ENCODE measurements around the gene SH2D5.

The SH2D5 gene

DNA sequence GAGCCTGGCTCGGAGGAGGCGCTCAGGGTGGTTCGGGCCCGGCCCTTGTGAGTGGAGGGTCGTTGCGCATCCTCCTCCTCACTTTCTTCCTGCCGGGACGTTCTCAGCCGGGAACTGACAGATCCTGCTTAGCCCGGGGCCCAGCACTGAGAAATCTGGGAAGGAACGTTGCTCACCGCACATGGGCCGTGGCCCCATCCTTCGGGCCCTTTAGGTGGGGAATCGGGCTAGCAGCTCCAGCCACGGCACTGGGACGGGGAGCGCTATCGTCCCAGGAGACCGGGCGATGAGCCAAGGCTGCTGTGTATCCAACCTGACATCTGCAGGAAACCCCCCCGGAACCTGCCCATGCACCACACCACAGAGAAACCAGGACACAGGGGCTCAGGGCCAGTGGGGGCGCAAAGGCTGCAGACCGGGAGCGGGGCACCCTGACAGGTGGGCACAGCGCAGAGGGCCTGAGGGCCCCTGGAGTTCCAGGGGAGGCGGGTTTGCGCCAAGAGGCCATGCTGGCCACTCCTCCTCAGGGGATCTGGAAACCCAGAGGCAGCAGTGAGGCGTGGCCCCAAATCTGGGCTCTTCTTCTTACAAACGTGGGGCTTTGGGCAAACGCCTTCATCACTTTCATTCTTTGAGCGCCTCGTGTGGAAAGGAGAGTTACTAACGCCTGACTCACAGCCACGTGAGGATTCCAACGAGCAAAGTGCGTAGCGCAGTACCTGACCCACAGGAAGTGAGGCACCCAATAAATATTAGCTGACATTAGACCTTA, at the start of gene SH2D5:
Gene SH2D5 (minus strand): TSS at position 116 of the 772 bp plus-strand sequence. CDS start 4,659 bp downstream, outside the sequence.
- peak; percentile 61 for DNase-seq

- DNase-seq = no peak
Observed at GRCh38 chr1:20775700-20776099, 43.2 kb upstream of the SH2D5 start.

GRCh38 chr1:20771780-20772179, 39.3 kb upstream of the SH2D5 start:
- DNase-seq = no peak

DNA sequence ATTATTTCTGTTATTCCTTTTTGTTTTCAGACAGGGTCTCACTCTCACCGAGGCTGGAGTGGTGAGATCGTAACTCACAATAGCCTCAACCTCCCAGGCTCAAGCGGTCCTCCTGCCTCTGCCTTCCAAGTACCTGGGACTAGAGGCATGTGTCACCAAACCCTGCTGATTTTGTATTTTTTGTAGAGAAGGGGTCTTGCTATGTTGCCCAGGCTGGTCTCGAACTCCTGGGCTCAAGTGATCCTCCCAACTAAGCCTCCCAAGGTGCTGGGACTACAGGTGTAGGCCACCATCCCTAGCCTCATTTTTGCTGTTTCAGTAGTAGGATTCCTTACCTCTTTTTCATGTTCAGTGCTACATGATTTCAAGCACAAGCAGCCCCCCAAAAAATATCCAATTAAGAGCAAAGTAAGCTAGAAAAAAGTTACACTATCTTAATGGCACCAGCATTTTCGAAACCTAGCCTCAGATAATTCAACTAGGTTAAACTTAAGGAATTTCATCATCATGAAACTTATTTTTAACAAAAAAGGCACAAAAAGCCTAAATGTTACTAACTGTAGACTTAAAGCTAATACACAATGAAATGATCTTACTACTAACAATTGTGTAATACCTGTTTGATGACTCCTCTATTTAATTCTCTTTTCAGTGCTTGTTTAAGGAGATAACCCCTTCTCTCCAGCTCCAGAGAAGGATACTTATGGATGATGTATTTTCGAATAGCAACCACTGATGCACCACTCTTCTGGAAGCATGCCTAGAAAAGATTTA, 38.0 kb upstream of the SH2D5 start:
- DNase-seq = no peak

GRCh38 chr1:20767271-20767670, 34.8 kb upstream of the SH2D5 start:
- DNase-seq = no peak

GRCh38 chr1:20763417-20763816, 30.9 kb upstream of the SH2D5 start:
- DNase-seq = no peak

GRCh38 chr1:20760322-20760721, 27.8 kb upstream of the SH2D5 start:
- DNase-seq = no peak

DNA sequence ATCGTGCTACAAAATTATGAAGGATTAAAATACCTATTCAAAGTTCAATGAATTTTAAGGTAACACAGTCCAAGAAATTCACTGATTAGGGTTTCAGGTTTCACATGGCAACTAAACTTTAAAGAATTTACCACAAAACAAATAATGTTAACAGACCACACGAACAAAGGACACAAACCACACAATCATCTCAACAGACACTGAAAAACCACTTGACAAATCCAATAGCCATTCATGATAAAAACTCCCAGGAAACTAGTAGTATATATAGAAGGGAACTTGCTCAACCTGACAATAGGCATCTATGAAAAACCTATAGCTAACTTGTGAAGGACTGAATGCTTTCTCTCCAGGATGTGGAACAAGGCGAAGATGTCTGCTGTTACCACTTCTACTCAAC, 21.1 kb upstream of the SH2D5 start:
- DNase-seq = no peak

DNA sequence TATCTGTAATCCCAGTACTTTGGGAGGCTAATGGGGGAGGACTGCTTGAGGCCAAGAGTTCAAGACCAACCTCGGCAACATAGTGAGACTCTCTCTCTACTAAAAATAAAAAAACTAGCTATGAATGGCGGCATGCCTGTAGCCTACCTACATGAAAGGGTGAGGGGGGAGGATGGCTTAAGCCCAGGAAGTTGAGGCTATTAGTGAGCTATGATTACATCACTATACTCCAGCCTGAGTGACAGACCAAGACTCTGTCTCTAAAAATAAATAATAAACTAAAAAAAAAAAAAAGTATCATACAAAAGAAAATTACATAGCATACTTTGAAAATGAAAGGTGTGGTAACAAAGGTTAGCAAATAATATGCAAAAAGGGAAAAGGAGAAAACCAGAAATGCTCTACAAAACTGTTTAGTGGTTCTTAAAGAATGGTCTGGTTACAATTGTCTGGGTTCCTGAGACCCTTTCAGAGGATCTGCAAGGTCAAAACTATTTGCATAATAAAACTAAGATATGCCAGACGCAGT, 19.0 kb upstream of the SH2D5 start:
- DNase-seq = no peak

DNA sequence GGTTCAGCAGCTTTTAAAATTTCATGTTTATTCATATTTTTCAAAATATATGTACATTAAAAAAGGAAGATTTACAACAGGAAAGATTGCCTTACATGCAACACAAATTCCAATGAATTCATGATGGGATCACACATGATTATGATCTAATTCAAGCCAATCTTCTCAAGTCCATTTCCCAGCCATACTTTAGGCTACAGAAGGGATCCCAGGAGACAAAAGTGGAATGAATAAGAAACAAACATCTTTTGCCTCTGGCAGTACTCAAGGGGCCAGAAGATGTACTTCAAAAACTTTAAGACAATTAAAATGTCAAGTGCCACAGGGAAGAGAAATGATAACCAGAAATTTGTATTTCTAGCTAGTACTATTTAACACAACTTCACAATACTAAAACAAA, 10.2 kb upstream of the SH2D5 start:
- DNase-seq = no peak

- no peak for DNase-seq
Observed at GRCh38 chr1:20740781-20741180, 8.3 kb upstream of the SH2D5 start.

- no peak for DNase-seq
Observed at GRCh38 chr1:20739225-20739624, 6.7 kb upstream of the SH2D5 start.

- DNase-seq = no peak
Observed at GRCh38 chr1:20735581-20736111, 3.1 kb upstream of the SH2D5 start.

GRCh38 chr1:20733360-20733975, 965 bp upstream of the SH2D5 start:
- DNase-seq = no peak

DNA sequence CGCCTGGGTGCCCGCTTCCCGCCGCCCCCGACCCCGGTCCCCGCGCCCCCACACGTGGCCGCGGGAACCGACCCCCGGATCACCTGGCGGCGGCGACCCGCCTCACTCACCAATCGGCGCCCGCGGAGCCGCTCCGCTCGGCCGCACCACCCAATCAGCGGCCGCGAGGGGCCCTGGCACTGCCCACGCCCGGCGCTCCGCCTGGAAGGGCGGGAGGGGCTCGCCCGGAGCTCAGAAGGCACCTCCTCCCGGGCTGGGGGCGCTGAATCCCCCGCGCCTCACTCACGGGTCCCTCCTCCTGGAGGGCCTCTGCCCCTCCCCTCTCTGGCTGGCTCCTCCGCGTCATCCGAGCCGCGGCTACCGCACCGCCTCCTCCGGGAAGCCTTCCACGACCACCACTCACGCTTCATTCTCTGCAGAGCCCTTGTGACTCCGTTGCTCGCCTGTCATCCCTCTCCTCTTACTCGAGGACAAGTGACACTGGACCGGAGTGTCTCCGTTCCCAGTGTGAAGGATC, 374 bp downstream of the SH2D5 start:
- DNase-seq = peak; percentile 79

- no peak for DNase-seq
Observed at GRCh38 chr1:20731057-20731991, 1.2 kb downstream of the SH2D5 start.

DNA sequence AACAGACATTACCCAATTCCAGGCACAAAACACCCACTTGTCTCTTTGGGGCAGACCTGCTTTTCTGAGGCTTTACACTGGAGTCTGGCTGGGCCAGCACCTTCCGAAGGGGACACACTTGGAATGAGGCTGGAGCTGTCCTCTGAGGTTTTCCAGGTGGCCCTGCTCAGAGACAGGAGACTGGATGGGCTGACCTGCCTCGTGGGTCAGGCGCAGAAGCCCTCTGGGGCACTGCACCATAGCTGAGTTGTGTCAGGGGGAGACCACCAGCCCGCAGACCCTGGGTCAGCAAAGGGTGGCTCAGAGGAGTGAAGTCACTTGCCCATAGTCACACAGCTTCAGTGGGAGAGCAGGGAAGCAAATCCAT, 1.8 kb downstream of the SH2D5 start:
- DNase-seq = no peak

DNA sequence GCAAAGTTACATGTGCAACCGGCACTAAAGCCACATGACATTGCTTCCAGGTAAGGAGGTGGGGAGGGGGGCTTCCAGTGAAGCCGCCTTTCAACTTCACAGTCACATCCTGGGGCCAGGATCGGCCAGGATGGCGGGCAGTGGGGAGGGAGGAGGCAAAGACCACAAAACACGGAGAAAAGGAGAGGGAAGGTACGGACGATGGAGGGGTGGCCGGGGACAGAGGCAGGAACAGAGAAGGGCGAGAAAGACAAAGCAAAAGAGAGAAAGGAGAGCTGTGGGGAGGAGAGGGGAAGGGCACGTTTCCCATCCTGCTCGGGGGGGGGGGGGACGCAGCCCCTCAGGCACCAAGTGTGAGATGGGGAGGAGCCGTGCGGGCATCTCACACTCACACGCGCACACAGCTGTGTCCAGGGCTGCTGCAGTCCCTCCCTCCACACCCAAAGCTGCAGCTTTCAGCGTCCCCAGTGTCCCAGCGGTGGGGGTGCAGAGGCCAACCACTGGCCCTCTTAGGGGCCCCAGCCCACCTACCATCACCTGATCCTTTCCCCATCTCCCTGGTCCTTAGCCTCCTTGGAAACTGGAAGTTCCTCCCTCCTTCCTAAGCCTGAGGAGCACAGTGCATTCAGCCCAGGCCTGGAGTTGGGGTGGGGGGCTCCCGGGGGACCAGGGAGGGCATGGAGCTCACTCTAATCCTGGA, 2.4 kb downstream of the SH2D5 start:
- no peak for DNase-seq

- DNase-seq = peak; percentile 35
Observed at GRCh38 chr1:20729155-20729931, 3.2 kb downstream of the SH2D5 start.

- no peak for DNase-seq
Observed at GRCh38 chr1:20728371-20729154, 3.9 kb downstream of the SH2D5 start.
